Tibial nerve (tissue), 4 donors: ENCODE measurements around the gene MGST2.

ENCODE experiments used
- EP300 ChIP-seq, 2 donors: sonication (generic); formaldehyde crosslinking; IDR thresholded peaks; one replicate each; pipeline ENCODE4 v1.6.1; 2017; ENCODE audit warnings: antibody characterized with exemption in 2 of 2, mild to moderate bottlenecking in 1 of 2
- POLR2A ChIP-seq, 2 donors: fragments of 450-650 bp; IDR thresholded peaks; one replicate each; pipeline ENCODE4 v1.6.1; 2017; ENCODE audit warnings: antibody characterized with exemption in 2 of 2, mild to moderate bottlenecking in 2 of 2, moderate library complexity in 2 of 2
- TF ChIP-seq, protein P1 (sequence below), 5 experiments: fragments of 200-600 bp in 3 of 5; fragments of 450-650 bp in 2 of 5; sonication (generic) in 3 of 5; IDR thresholded peaks; one replicate each; pipeline ENCODE4 v1.5.1; 2016 to 2019; ENCODE audit warnings: antibody characterized with exemption in 5 of 5, mild to moderate bottlenecking in 3 of 5, moderate library complexity in 2 of 5

DNA sequence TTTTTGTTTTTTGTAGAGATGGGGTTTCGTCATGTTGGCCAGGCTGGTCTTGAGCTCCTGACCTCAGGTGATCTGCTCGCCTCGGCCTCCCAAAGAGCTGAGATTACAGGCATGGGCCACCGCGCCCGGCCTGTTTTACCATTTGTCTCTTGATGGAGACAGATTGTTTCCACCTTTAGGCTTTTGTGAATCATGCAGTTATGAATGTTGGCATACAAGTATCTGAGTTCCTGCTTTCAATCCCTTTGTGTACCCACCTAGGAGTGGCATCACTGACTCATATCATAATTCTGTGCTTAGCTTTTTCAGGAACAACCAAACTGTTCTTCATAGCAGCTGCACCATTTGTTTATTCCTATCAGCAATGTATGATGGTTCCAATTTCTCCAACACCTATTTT, 20.2 kb upstream of the MGST2 start:
- TF ChIP-seq, protein P1, sequence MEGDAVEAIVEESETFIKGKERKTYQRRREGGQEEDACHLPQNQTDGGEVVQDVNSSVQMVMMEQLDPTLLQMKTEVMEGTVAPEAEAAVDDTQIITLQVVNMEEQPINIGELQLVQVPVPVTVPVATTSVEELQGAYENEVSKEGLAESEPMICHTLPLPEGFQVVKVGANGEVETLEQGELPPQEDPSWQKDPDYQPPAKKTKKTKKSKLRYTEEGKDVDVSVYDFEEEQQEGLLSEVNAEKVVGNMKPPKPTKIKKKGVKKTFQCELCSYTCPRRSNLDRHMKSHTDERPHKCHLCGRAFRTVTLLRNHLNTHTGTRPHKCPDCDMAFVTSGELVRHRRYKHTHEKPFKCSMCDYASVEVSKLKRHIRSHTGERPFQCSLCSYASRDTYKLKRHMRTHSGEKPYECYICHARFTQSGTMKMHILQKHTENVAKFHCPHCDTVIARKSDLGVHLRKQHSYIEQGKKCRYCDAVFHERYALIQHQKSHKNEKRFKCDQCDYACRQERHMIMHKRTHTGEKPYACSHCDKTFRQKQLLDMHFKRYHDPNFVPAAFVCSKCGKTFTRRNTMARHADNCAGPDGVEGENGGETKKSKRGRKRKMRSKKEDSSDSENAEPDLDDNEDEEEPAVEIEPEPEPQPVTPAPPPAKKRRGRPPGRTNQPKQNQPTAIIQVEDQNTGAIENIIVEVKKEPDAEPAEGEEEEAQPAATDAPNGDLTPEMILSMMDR (IDR thresholded peaks at IDR 0.05) = no peak
- TF ChIP-seq POLR2A (IDR thresholded peaks at IDR 0.05) = no peak
- no peak for TF ChIP-seq EP300 (IDR thresholded peaks at IDR 0.05)
